Testis (tissue), 2 donors: ENCODE measurements around the gene ZNF768.

Source experiments
- POLR2A ChIP-seq: fragments of 450-650 bp; IDR thresholded peaks from one replicate; pipeline ENCODE4 v1.6.1; 2017; ENCODE audit warnings: antibody characterized with exemption, mild to moderate bottlenecking, moderate library complexity
- TF ChIP-seq, protein P1 (sequence below), 3 experiments: fragments of 450-650 bp in 2 of 3; fragments of 200-600 bp in 1 of 3; sonication (generic) in 1 of 3; IDR thresholded peaks; one replicate each; pipeline ENCODE4 v1.5.1; 2016 to 2019; ENCODE audit warnings: antibody characterized with exemption in 3 of 3, mild to moderate bottlenecking in 2 of 3, moderate library complexity in 1 of 3

DNA sequence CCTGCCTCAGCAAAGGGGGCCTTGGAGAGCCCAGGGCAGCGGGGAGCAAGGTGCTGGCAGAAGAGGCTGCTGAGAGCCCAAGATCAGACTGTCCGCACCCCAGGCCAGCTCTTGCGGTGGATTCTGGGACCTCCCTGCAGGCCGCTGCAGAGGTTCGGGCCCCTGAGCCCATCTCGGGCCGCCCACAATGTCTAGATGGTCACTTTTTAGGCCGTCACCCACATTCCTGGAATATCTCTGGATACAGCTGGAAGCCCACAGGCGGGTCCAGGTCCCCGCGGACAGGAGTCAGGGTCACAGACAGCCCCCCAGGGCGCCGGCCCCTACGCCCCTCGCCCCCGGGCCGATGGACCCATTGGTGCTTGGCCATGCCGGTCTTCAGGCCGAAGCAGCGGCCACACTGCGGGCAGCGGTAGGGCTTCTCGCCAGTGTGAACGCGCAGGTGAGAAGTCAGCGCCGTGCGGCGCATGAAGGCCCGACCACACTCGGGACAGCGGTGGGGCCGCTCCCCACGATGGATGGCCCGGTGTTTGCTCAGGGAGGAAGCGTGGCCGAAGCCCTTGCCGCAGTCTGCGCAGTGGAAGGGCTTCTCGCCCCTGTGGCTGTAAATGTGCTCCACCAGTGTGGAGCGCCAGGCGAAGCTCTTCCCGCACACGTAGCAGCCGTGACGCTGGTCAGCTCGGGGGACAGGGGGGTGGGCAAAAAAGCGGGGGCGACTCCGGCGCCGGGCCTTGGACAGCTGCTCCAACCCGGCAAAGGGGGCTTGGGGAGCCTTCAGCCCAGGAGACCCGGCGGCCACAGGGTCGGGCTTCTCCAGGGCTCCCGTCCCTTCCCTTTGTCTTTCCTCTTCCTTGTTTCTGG lies 6.1 kb upstream of the ZNF768 start:
- TF ChIP-seq, protein P1, sequence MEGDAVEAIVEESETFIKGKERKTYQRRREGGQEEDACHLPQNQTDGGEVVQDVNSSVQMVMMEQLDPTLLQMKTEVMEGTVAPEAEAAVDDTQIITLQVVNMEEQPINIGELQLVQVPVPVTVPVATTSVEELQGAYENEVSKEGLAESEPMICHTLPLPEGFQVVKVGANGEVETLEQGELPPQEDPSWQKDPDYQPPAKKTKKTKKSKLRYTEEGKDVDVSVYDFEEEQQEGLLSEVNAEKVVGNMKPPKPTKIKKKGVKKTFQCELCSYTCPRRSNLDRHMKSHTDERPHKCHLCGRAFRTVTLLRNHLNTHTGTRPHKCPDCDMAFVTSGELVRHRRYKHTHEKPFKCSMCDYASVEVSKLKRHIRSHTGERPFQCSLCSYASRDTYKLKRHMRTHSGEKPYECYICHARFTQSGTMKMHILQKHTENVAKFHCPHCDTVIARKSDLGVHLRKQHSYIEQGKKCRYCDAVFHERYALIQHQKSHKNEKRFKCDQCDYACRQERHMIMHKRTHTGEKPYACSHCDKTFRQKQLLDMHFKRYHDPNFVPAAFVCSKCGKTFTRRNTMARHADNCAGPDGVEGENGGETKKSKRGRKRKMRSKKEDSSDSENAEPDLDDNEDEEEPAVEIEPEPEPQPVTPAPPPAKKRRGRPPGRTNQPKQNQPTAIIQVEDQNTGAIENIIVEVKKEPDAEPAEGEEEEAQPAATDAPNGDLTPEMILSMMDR (IDR thresholded peaks at IDR 0.05) = no peak
- TF ChIP-seq POLR2A = no peak
